CD4-positive, alpha-beta T cell treated with Interleukin-12 subunit alpha and Interleukin-12 subunit beta, for 1 hour (primary cell): Measurements from ENCODE around the gene VPS13D.

Experiments
- DNase-seq: peaks from one replicate; pipeline ENCODE4 v3.0.0-alpha.2; 2020

VPS13D gene

GRCh38 chr1:12341667-12342066, 111.8 kb downstream of the VPS13D start:
- DNase-seq: peak; percentile 7

GRCh38 chr1:12342401-12343003, 112.7 kb downstream of the VPS13D start:
- DNase-seq: no peak

- DNase-seq: no peak
Measured at GRCh38 chr1:12343823-12344487, 114.1 kb downstream of the VPS13D start.

- peak; percentile 8 for DNase-seq
Measured at GRCh38 chr1:12344596-12345349, 114.9 kb downstream of the VPS13D start.

GRCh38 chr1:12345350-12346217, 115.8 kb downstream of the VPS13D start:
- peak; percentile 27 for DNase-seq

- no peak for DNase-seq
Measured at GRCh38 chr1:12346483-12347151, 116.8 kb downstream of the VPS13D start.

- DNase-seq: no peak
Measured at GRCh38 chr1:12348113-12348512, 118.3 kb downstream of the VPS13D start.

- no peak for DNase-seq
Measured at GRCh38 chr1:12353981-12354380, 124.2 kb downstream of the VPS13D start.

- no peak for DNase-seq
Measured at GRCh38 chr1:12356004-12356890, 126.4 kb downstream of the VPS13D start.

- DNase-seq: no peak
Measured at GRCh38 chr1:12358499-12358898, 128.7 kb downstream of the VPS13D start.

- no peak for DNase-seq
Measured at GRCh38 chr1:12359359-12360133, 129.7 kb downstream of the VPS13D start.

- DNase-seq: no peak
Measured at GRCh38 chr1:12368646-12369045, 138.8 kb downstream of the VPS13D start.

GRCh38 chr1:12369258-12369657, 139.4 kb downstream of the VPS13D start:
- no peak for DNase-seq

GRCh38 chr1:12370333-12370975, 140.6 kb downstream of the VPS13D start:
- no peak for DNase-seq

- DNase-seq: no peak
Measured at GRCh38 chr1:12371053-12371452, 141.2 kb downstream of the VPS13D start.

GRCh38 chr1:12372180-12372579, 142.3 kb downstream of the VPS13D start:
- no peak for DNase-seq

- DNase-seq: no peak
Measured at GRCh38 chr1:12372761-12373160, 142.9 kb downstream of the VPS13D start.

GRCh38 chr1:12375133-12375829, 145.5 kb downstream of the VPS13D start:
- DNase-seq: no peak
